GM21367 (cell line): ENCODE measurements around the gene CCBE1.
"Not testable (repeated sequence)": the region's sequence is repeated elsewhere in the genome, so short reads cannot be mapped to it uniquely, and the experiment has no call there.

Source experiments
- ATAC-seq: cut with Tn5 transposase; IDR thresholded peaks from one replicate; pipeline ENCODE4 v1.9.1; 2021; ENCODE audit not compliant: unreplicated experiment

CCBE1 gene

GRCh38 chr18:59685501-59685900 lies 11.7 kb downstream of the CCBE1 start:
- ATAC-seq, result no peak

- ATAC-seq, result no peak
These were observed 12.4 kb downstream of the CCBE1 start for GRCh38 chr18:59684777-59685176.

GRCh38 chr18:59681521-59682004 lies 15.7 kb downstream of the CCBE1 start:
- no peak for ATAC-seq

GRCh38 chr18:59681051-59681450 lies 16.2 kb downstream of the CCBE1 start:
- ATAC-seq, result no peak

- no peak for ATAC-seq
These were observed 21.9 kb downstream of the CCBE1 start for GRCh38 chr18:59675346-59675745.

- no peak for ATAC-seq
These were observed 22.3 kb downstream of the CCBE1 start for GRCh38 chr18:59674903-59675270.

GRCh38 chr18:59674186-59674902 lies 22.9 kb downstream of the CCBE1 start:
- no peak for ATAC-seq

- no peak for ATAC-seq
These were observed 24.9 kb downstream of the CCBE1 start for GRCh38 chr18:59672235-59672711.

- ATAC-seq, result no peak
These were observed 25.7 kb downstream of the CCBE1 start for GRCh38 chr18:59671551-59671950.

GRCh38 chr18:59669872-59670657 lies 27.2 kb downstream of the CCBE1 start:
- ATAC-seq, result no peak

GRCh38 chr18:59667488-59667887 lies 29.7 kb downstream of the CCBE1 start:
- ATAC-seq, result no peak

- not testable (repeated sequence) for ATAC-seq
These were observed 31.2 kb downstream of the CCBE1 start for GRCh38 chr18:59666007-59666402.

GRCh38 chr18:59665057-59666006 lies 31.9 kb downstream of the CCBE1 start:
- no peak for ATAC-seq

- no peak for ATAC-seq
These were observed 32.9 kb downstream of the CCBE1 start for GRCh38 chr18:59664329-59664728.

- ATAC-seq, result no peak
These were observed 34.1 kb downstream of the CCBE1 start for GRCh38 chr18:59663096-59663495.

GRCh38 chr18:59661891-59662701 lies 35.1 kb downstream of the CCBE1 start:
- ATAC-seq, result no peak

GRCh38 chr18:59660786-59661743 lies 36.2 kb downstream of the CCBE1 start:
- ATAC-seq, result no peak

- ATAC-seq, result no peak
These were observed 36.9 kb downstream of the CCBE1 start for GRCh38 chr18:59660366-59660765.
